ENCODE results near the gene HVCN1.

Gene HVCN1

DNA sequence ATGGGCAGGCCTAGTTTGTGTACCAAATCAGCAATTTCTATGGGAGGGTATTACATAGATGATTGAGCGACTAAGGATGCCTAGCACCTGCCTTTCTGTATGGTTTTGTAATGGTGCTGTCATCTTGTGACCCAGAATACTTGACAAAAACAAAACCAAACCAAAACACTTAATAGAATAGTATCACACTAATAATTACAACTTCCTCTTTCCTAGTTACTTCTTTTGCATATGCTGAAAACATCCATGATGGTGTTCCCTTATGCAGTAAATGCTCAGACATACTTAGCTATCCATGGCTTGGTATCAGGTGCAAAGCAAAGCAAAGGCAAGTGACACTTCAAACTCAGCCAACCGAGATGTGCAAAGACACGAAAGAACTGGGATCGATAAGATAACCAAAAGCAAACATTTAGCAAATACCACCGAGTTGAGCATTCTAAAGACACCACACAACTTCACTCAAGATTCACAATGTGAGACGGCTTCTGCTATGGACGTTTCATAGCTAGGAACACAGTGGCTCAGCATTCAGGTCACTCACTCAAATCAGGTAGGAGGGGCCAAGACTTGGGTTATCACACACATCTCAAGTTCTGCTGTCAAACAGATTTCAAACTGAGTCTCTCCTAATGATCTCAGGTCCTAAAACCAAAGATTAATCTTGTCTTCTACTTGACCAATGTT is 29.4 kb upstream of the HVCN1 start:
- H3K27me3 Mint-ChIP-seq, result no peaks in the 10 kb centered on the region
- H3K27ac Mint-ChIP-seq, result peak overlapping the region; percentile 23
- H3K4me3 Mint-ChIP-seq, result no peak overlapping the region
- H3K36me3 Mint-ChIP-seq, result peaks cover 25% of the 10 kb centered on the region
- peaks cover 12% of the 10 kb centered on the region for H3K4me1 Mint-ChIP-seq (ENCODE audit: low read depth)
- no peaks in the 10 kb centered on the region for H3K9me3 Mint-ChIP-seq (ENCODE audit: low read depth)

- H3K4me3 Mint-ChIP-seq, result no peak overlapping the region
- H3K9me3 Mint-ChIP-seq (ENCODE audit: low read depth), result no peaks in the 10 kb centered on the region
- H3K27me3 Mint-ChIP-seq, result no peaks in the 10 kb centered on the region
- no peak overlapping the region for H3K27ac Mint-ChIP-seq
- peaks cover 25% of the 10 kb centered on the region for H3K36me3 Mint-ChIP-seq
- H3K4me1 Mint-ChIP-seq (ENCODE audit: low read depth), result peaks cover 12% of the 10 kb centered on the region
Observed at GRCh38 chr12:110717037-110717436, 28.1 kb upstream of the HVCN1 start.

DNA sequence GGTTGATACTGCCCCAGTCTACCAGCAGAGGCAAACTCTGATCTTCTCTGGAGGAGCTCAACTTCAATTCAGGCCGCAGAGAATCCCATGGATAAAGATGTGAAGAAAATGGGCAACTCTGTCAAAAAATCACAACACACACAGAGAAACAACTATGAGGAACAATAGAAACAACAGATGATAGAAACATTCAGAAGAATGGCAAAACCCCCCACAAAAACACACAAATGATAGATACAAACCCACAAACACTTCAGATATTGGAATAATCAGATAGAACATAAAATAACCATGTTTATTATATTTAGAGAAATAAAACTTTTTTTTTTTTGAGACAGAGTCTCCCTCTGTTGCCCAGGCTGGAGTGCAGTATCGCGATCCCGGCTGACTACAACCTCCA is 20.0 kb upstream of the HVCN1 start:
- no peak overlapping the region for H3K27ac Mint-ChIP-seq
- no peaks in the 10 kb centered on the region for H3K36me3 Mint-ChIP-seq

GRCh38 chr12:110705309-110705708 is 16.4 kb upstream of the HVCN1 start:
- Mint-ChIP-seq H3K4me1 (ENCODE audit: low read depth) (peaks cover 2% of the 10 kb centered on the region), H3K4me3 (no peak overlapping the region), H3K27me3 (no peaks in the 10 kb centered on the region), H3K36me3 (no peaks in the 10 kb centered on the region), H3K27ac (no peak overlapping the region), H3K9me3 (ENCODE audit: low read depth) (no peaks in the 10 kb centered on the region)

More for the DNA sequence above, 20.0 kb upstream of the HVCN1 start:
- Mint-ChIP-seq H3K4me1 (ENCODE audit: low read depth) (peaks cover 2% of the 10 kb centered on the region), H3K4me3 (no peak overlapping the region), H3K27me3 (no peaks in the 10 kb centered on the region), H3K9me3 (ENCODE audit: low read depth) (no peaks in the 10 kb centered on the region)

DNA sequence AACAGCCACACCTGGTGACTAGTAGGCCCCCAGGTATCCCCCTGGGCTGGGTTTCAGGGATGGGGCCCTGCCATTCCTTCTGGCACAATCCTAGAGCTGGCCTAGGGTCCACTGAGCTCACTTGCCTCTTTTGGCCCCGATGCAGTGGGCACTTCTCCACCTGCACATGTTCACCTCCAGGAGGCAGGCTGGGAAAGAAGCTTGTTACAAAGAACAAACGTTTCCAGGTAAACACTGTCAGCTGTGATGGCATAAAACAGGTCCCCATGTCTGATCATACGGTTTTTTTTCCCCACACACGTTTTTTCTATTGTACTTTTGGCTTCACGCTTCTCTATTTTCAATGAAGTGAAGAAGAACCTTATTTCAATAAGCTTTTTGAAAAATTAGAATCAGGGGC is 15.8 kb upstream of the HVCN1 start:
- H3K36me3 Mint-ChIP-seq, result no peaks in the 10 kb centered on the region
- no peak overlapping the region for H3K4me3 Mint-ChIP-seq
- H3K27me3 Mint-ChIP-seq, result no peaks in the 10 kb centered on the region
- no peaks in the 10 kb centered on the region for H3K9me3 Mint-ChIP-seq (ENCODE audit: low read depth)
- H3K4me1 Mint-ChIP-seq (ENCODE audit: low read depth), result peaks cover 2% of the 10 kb centered on the region
- H3K27ac Mint-ChIP-seq, result no peak overlapping the region

GRCh38 chr12:110704231-110704630 is 15.3 kb upstream of the HVCN1 start:
- no peaks in the 10 kb centered on the region for H3K27me3 Mint-ChIP-seq
- H3K9me3 Mint-ChIP-seq (ENCODE audit: low read depth), result no peaks in the 10 kb centered on the region
- no peak overlapping the region for H3K27ac Mint-ChIP-seq
- H3K36me3 Mint-ChIP-seq, result no peaks in the 10 kb centered on the region
- no peak overlapping the region for H3K4me3 Mint-ChIP-seq
- peaks cover 2% of the 10 kb centered on the region for H3K4me1 Mint-ChIP-seq (ENCODE audit: low read depth)

DNA sequence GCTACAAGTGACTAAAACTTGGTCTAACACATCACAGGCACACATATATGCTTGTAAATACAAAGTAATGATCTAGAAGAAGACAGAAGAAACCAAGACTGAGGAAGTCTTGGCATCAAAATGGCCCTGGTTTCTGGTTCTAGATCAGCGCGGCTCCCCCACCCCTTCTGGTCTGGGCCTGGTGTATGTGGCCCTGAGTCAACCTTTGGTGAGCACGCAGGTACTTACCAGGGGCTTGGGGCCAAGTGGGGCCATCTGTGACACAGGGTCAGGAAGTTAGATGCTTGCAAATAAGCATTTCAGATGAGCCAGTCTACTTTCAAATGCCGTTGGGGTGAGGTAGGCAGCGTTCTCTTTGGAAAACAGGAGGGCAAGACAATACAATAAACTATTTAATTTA is 13.2 kb upstream of the HVCN1 start:
- Mint-ChIP-seq H3K4me1 (ENCODE audit: low read depth) (peaks cover 8% of the 10 kb centered on the region), H3K36me3 (no peaks in the 10 kb centered on the region), H3K27me3 (no peaks in the 10 kb centered on the region), H3K4me3 (no peak overlapping the region), H3K9me3 (ENCODE audit: low read depth) (no peaks in the 10 kb centered on the region), H3K27ac (no peak overlapping the region)

DNA sequence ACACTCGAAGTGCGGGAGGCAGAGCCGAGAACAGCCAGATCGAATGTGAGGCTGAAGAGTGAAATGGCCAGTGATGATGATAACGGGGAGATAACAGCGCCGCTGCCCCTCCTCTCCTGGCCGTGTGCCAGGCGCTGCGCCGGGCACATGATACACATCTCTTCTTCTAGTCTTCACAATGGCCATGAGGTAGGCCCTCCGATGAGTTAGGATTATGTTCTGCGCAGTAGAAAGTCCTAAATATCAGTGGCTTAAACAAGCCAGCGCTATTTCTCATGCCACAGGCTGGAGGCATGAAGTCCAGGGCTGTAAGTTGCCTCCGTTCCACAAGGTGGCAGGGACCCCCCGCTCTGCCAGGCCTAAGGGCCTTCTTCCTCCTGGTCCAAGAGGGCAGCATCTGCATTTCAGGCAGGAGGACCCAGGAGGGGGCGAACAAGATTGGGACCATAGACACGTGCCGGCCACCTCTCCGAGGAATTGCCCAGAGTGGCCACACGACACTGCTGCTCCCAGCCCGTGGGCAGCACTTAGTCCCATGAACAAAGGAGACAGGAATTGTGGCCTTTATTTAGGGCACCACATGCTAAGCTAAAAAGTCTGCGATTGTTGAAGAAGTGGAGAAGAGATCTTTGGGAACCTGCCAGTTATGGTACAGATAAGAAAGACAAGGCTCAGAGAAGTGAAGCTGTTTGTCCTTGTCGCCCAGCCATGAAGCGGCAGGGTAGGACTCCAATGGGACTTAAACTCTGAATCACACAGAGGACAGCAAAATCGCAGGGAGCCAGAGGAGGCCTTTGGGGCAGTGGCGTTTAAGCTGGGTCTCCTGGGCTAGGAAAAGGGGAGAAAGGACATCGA is 10.9 kb upstream of the HVCN1 start:
- Mint-ChIP-seq H3K36me3 (no peaks in the 10 kb centered on the region), H3K27ac (no peak overlapping the region), H3K4me3 (no peak overlapping the region), H3K9me3 (ENCODE audit: low read depth) (no peaks in the 10 kb centered on the region), H3K4me1 (ENCODE audit: low read depth) (peaks cover 6% of the 10 kb centered on the region), H3K27me3 (no peaks in the 10 kb centered on the region)

- H3K27ac Mint-ChIP-seq, result peak overlapping the region; percentile 76
- no peak overlapping the region for H3K4me3 Mint-ChIP-seq
- H3K36me3 Mint-ChIP-seq, result no peaks in the 10 kb centered on the region
- H3K9me3 Mint-ChIP-seq (ENCODE audit: low read depth), result no peaks in the 10 kb centered on the region
- peaks cover 7% of the 10 kb centered on the region for H3K4me1 Mint-ChIP-seq (ENCODE audit: low read depth)
- H3K27me3 Mint-ChIP-seq, result no peaks in the 10 kb centered on the region
Observed at GRCh38 chr12:110698171-110698902, 9.4 kb upstream of the HVCN1 start.

DNA sequence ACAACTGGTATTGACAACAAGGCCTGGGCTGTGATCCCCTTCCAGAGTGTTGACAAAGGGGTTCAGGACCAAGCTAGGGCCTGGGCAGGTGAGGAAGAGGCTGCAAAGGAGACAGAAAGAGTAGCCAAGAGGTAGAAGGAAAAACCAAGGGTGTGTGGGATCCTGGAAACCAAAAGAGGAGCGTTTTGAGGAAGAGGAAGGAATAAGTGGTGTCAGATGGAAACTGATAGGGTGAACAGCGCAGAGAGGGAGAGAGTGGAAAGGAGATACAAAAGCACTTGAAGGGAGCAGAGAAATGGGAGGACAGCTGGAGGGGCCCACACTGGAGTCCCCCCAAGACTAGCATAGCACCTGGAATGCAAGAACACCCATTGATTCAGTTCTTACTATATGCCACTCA is 8.3 kb upstream of the HVCN1 start:
- H3K9me3 Mint-ChIP-seq (ENCODE audit: low read depth), result no peaks in the 10 kb centered on the region
- H3K36me3 Mint-ChIP-seq, result no peaks in the 10 kb centered on the region
- H3K4me3 Mint-ChIP-seq, result no peak overlapping the region
- H3K27me3 Mint-ChIP-seq, result no peaks in the 10 kb centered on the region
- peaks cover 7% of the 10 kb centered on the region for H3K4me1 Mint-ChIP-seq (ENCODE audit: low read depth)
- no peak overlapping the region for H3K27ac Mint-ChIP-seq

DNA sequence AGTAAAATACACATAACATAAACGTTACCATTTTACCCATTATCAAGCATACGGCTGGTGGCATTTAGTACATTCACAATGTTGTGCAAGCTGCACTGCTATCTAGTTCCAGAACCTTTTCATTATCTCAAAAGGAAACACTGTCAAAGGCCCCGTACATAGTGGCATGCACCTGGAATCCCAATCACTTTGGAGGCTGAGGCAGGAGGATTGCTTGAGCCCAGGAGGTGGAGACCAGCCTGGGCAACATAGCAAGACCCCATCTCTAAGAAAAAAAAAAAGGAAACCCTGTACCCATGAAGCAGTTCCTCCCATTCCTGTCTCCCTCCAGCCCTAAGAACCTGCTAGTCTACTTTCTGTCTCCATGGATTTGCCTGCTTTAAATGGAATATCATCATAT is 7.4 kb upstream of the HVCN1 start:
- no peak overlapping the region for H3K27ac Mint-ChIP-seq
- peaks cover 7% of the 10 kb centered on the region for H3K4me1 Mint-ChIP-seq (ENCODE audit: low read depth)
- H3K4me3 Mint-ChIP-seq, result no peak overlapping the region
- no peaks in the 10 kb centered on the region for H3K27me3 Mint-ChIP-seq
- H3K9me3 Mint-ChIP-seq (ENCODE audit: low read depth), result no peaks in the 10 kb centered on the region
- no peaks in the 10 kb centered on the region for H3K36me3 Mint-ChIP-seq

DNA sequence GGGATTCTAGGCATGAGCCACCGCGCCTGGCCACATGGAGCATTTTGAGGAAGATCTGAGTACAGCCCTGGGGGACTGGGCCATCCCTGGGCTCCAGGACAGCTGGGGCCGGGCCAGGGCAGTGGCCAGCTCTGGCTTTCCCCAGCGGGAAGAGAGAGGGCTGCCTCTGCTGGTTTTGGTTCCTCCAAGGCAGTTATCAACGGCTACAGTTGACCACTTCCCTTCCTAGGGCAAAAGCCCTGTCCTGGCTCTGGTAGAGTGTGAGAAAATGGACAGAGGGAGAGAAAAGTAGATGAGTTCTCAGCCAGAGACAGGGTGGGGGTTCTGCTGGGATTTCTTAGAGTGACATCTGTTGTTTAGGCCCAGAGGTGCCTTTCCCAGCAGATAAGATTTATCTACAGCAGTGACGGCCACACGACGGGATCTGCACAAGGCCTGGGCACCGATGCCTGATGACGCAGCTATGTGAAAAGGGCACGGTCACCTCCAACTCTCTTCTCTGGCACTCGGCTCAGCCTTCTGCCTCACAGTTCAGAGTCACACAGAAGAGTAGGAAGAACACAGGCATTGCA is 5.5 kb upstream of the HVCN1 start:
- peaks cover 18% of the 10 kb centered on the region for H3K4me1 Mint-ChIP-seq (ENCODE audit: low read depth)
- no peak overlapping the region for H3K27ac Mint-ChIP-seq
- no peaks in the 10 kb centered on the region for H3K36me3 Mint-ChIP-seq
- no peak overlapping the region for H3K4me3 Mint-ChIP-seq
- no peaks in the 10 kb centered on the region for H3K9me3 Mint-ChIP-seq (ENCODE audit: low read depth)
- no peaks in the 10 kb centered on the region for H3K27me3 Mint-ChIP-seq

- Mint-ChIP-seq H3K4me1 (ENCODE audit: low read depth) (peaks cover 19% of the 10 kb centered on the region), H3K27me3 (no peaks in the 10 kb centered on the region), H3K4me3 (no peak overlapping the region), H3K9me3 (ENCODE audit: low read depth) (no peaks in the 10 kb centered on the region), H3K36me3 (no peaks in the 10 kb centered on the region), H3K27ac (no peak overlapping the region)
Observed at GRCh38 chr12:110693731-110694130, 4.8 kb upstream of the HVCN1 start.

- peaks cover 32% of the 10 kb centered on the region for H3K4me1 Mint-ChIP-seq (ENCODE audit: low read depth)
- peak overlapping the region; percentile 94 for H3K4me3 Mint-ChIP-seq
- no peaks in the 10 kb centered on the region for H3K27me3 Mint-ChIP-seq
- H3K27ac Mint-ChIP-seq, result peak overlapping the region; percentile 91
- peaks cover 6% of the 10 kb centered on the region for H3K36me3 Mint-ChIP-seq
- H3K9me3 Mint-ChIP-seq (ENCODE audit: low read depth), result no peaks in the 10 kb centered on the region
Observed at GRCh38 chr12:110690127-110690430, 1.2 kb upstream of the HVCN1 start.
